Activated naive CD4-positive, alpha-beta T cell (primary cell): ENCODE measurements around the gene ABI3BP.

ENCODE experiments used
- DNase-seq, 4 experiments: peaks; one replicate each; lab custom pipeline; 2025; lab: John Stamatoyannopoulos, UW

ABI3BP gene

DNA sequence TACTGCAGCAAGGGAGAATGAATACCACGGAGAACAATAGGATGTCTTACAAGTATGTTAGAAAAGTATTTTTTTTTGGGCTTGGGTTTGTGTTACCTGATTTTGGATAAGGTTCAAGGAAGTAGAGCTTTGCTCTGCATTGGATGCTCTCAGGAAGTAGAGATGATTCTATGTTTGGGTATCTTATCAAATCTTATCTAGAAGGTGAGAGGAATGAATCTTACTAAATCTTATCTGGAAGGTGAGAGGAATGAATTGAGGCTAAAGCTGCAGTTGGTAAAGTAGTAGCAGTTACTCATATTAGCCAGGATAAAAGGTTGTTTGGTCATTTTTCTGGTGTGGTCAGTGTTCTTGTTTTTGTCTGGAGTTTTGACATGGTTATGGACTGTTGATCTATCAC lies 266.5 kb downstream of the ABI3BP start:
- DNase-seq, result no peak

DNA sequence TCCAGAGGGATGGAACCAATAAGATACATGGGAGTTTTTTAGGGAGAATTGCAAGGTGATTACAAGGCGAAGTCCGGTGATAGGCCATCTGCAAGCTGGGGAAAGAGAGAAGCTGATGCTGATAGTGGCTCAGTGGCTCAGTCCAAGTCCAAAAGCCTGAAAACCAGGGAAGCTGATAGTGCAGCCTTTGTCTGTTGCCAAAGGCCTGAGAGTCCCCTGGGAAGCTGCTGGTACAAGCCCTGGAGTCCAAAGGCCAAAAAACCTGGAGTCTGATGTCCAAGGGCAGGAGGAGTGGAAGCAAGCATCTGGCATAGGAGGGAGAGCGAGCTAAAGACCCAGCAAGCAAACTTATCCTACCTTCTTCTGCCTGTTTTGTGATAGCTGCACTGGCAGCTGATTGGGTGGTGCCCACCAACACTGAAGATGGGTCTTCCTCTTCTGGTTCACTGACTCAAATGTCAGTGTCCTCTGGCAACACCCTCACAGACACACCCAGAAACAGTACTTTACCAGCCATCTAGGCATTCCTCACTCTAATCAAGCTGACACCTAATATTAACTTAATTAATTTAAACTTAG lies 267.2 kb downstream of the ABI3BP start:
- DNase-seq, result no peak

DNA sequence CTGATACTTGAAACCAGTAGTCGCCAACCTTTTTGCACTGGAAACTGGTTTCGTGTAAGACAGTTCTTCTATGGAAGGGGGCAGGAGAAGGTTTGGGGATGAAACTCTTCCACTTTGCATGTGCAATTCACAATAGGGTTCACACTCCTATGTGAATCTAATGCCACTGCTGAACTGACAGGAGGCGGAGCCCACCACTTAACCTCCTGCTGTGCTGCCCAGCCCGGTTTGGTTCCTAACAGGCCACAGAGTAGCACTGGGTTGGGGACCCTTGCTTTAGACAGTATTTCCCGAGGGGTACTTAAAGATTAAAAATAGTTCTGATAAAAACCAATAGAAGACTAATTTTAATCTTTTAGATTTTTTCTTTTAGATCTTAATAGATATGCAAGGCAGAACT lies 272.8 kb downstream of the ABI3BP start:
- DNase-seq, result no peak

DNA sequence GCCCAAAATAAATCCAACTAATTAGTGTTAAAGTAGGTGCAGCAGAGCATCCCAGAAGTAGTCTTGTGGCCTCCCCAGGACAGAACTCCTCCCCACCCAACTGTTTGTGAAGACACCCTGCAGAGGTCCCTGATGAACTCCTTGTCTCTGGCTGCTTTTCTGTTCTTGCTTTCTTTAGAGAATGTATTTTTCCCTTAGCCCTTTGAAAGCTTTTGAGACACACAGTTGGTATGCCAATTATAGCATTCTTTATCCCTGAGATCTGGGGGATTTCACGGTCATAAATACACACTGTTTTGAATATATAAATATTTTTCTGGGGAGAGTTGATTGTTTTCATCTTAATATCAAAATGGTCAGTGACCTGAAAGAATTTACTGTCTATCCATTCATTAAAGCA lies 274.1 kb downstream of the ABI3BP start:
- DNase-seq, result no peak

DNA sequence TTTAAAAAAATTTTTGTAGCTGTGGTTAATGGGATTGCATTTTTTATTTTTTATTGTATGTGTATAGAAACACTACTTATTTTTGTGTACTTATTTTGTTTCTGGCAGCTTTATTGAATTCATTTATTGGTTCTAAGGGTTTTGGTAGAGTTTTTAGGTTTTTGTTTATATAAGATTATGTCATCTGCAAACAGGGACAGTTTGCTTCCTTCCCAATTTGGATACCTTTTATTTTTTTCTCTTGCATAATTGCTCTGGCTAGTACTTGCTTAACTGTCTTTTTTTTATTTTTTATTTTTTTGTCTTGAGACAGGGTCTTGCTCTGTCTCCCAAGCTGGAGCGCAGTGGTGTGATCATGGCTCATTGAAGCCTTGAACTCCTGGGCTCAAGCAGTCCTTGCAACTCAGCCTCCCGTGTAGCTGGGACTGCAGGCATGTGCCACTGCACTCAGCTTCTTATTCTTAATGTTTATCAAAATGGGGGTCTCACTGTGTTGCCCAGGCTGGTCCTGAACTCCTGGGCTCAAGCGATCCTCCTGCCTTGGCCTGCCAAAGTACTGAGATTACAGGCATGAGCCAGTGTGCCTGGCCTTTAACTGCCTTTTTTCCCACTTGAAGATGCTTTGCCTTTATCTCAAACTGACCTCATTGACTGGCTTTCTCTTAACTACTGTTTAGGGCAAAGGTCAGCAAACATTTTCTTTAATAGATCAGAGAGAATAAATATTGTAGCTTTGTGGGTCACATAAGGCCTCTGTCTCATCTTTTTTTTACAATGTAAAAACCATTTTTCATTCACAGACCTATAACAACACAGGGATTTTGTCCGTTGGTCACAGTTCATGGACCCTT lies 275.4 kb downstream of the ABI3BP start:
- no peak for DNase-seq

DNA sequence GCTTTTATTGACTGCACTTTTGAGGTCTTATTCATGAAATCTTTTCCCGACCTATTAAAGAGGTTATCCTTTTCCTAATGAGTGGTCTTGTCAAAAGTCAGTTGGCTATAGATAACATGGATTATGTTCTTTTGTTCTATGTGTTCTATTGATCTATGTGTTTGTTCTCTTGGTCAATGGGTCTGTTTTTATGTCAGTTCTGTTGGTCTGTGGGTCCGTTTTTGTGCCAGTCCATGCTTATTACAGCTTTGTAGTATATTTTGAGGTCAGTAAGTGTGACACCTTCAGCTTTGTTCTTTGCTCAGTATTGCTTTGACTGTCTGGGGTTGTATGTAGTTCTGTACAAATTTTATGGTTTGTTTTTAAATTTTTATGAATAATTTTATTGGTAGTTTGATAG lies 276.2 kb downstream of the ABI3BP start:
- no peak for DNase-seq

DNA sequence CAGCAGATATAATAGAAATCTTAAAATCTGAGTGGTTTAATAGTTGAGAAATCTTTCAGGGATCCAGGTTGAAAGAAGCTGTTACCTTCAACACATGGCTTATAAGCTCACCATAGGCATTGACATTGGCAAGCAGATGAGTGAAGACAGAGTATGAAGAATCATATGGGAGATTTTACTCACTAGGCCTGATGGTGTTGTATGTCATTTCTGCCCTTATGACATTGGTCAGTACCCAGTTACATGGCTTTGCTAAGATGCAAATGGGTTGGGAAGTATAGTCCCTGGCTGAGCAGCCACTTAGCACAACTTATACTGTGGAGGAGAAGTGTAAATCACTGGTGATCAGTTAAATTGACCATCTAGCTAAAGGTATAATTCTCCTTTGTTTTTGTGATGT lies 278.0 kb downstream of the ABI3BP start:
- DNase-seq, result no peak

DNA sequence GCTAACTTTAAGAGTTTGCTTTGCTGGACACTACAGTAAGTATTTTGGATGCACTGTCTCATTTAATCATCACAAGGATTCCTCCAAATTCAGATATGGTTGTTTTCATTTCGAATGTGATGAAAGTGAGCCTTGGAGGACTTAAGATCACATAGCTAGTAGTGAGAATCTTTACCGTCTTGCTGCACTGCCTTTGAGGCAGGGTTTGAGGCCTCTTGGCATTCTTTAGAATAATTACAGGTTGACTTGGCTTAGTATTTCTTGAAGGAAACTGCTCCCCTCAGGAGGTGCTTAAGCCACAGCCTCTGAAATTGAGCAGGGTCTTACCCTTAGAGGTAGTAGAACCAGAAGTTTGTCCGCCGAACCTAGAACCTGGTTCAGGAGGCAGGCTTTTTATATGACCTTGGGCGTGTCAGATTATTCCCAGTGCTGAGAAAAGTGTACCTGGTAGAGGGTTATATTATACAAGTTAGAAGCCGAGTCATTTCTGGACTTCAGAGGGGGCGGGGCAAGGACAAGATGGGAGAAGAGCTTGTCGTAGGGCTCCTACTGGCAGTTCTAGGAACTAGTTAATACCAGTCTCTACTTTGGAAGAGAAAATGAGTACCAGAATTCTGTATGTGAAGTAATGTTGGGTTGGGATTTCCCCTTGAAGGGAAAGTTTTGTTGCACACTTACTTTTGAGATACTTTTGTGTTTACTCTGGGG lies 282.8 kb downstream of the ABI3BP start:
- peak in 1 of 4 experiments; percentile 1 for DNase-seq

DNA sequence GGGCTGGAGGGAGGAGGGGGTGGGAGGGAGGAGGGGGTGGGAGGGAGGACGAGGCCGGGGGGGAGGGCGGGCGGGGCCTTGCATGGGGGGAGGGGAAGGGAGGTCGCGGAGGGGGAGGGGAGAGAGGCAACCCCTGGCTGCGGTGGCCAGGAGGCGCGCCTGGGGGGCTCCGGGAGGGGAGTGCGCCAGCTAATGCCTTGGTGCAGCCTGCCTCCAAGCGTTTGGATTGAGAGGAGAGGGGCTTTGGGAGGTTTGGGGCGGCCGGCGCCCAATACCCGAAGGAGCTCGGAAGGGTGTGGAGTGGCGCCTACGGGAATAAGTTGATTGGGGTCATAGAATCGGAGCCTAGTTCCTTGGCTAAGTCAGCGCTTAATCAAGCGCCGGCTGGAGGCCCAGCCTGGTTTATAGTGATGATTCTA lies 283.4 kb downstream of the ABI3BP start:
- DNase-seq, result peak in 2 of 4 experiments; percentile 15 to 28

DNA sequence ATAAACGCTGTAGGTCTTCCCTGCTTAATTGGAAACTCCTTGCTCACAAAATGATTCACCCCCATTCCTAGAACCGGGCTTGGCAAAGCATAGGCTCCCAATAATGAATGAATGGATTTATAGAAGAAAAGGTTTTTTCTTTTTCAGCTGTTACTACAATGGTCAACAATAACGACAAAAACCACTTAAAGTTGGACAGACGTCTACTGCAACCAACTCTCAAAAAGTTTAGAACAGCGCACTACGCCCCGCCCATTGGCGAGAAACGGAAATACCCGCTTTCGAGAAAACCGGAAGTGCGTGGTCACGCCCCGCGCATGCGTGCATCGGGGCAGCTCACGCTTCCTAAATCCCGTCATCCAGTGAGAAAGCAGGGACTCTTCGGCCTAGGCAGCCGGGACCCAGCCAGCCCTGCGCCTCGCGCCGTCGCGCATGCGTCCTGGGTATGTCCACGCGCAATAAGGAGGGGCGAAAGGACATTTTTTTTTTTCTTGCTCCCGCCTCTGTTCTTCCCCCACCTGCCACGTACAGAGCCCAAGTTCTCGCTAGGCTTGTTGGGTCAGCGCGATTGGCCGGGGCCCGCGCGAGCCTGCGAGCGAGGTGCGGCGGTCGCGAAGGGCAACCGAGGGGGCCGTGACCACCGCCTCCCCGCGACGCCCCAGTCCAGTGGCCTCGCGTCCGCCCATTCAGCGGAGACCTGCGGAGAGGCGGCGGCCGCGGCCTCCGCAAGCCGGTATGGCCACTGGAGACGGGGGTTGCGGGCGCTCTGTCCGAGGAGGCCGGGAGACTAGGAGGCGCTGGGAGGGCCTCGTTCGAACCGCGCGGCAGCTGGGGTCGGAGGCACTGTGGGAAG lies 284.0 kb downstream of the ABI3BP start, which contains the start of gene TFG:
TSS of gene TFG (plus strand) at position 506 of the 853 bp plus-strand sequence. CDS start 4,192 bp downstream, outside the sequence.
- DNase-seq, result peak; percentile 89 to 96 (median 92)

DNA sequence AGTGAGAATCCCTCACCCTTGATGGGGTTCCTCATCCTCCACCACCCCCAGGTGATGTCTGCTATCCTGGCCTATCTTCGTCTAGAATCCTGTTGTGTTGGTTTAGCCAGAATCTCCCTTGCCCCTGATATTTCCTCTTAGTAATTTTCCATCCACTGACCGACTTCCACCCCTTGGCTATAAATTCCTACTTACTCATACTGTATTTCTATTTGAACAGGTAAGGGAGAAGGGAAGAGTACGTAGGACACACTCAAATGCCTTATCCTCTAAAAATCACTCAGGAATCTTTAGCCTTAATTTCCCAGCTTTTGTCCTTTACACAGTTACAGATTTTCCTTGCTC lies 284.6 kb downstream of the ABI3BP start:
- no peak for DNase-seq

DNA sequence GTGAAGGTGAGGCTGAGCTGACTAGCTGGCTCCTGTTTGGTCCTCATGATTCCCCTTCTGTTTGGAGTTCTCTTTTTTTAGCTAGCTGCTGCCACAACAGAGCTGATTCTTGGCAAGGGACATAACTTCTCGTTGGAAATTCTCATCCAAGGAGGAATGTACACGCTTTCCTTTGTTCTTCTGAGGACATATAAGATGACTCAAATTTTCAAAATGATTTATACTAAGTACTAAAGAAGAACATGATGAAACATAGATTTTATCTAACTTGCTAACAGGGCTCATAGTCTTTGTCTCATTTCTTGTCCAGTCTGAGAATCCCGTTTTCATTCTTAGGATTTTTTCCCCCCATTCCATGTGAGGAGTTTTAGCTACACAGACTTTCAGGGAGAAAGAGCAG lies 286.9 kb downstream of the ABI3BP start:
- DNase-seq, result no peak

DNA sequence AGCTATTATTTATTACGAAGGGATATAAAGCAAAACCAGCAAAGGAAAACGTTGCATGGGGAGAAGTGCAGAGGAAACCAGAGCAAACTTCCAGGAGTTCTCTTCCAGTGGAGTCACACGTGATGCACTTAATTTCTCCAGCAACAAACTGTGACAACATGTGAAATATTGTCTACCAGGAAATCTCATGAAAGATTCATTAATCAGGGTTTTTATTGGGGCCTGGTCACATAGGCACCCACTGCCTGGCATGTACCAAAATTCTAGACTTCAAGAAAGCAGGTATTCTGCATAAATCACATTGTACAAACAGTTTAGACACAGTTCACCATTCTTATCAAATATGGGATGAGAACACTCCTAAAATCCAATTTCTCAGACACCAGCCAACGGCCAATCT lies 289.4 kb downstream of the ABI3BP start:
- no peak for DNase-seq

DNA sequence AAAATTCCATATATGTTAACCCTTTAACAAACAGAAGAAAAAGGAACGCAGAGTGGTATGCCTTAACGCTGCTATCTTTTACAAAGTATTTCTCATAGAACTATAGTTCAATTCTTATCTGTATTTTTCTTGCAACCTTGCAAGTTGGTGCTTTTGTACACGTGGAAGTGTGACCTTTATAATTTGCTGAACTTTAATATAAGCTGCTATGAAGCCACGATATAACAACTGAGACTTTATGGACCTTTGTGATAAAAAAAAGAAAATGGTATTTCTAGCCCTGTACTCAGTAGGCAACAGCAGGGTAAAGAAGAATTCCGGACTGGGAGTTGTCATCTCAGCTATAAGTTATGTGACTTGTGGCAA lies 290.3 kb downstream of the ABI3BP start:
- no peak for DNase-seq

DNA sequence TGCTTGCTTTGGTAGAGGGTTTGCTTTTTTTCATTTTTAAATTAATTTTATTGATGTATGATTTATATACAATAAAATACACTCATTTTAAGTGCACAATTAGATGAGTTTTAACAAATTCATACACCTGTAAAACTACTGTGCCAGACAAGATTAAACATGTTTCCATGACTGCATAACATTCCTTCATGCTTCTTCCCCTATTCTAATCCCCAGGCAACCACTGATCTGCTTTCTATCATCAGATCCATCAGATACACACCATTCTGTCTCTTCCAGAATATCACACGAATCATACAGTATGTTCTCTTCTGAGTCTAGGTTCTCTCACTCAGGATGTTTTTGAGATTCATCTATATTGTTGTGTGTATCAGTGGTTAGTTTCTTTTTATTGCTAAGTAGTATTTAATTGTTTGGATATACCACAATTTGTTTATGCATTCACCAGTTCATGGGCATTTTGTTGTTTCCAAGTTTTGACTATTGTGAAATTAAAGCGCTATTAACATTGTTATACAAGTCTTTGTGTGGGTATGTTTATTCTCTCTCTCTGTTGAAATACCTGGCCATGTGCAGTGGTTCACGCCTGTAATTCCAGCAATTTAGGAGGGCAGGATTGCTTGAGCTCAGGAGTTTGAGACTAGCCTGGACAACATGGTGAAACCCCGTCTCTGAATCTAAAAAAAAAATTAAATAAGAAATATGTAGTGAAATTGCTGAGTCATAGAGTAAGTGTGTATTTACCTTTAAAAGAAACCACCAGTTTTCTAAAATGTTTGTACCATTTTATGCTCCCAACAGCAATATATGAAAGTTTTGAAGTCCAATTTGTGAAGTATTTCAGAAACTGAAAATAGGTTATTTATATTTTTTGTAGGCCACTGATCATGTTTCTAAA lies 290.9 kb downstream of the ABI3BP start:
- no peak for DNase-seq

DNA sequence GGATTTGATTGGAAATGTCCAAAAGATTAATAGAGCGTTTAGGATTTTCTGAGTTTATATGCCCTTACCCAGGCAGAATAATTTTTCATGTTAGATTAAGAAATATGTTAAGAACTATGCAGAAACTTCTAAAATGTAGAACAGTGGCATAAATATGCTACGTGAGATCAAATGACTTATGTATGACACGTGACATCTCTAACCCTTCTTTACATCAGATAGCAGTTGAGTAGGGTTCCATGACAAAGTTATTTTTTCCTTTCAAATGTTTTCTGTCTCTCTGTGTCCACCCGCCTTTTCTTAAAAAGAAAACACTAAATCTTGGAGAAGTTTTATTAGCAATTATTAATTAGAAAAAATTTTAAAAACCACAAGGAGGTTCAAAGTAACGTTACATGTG lies 292.5 kb downstream of the ABI3BP start:
- DNase-seq, result no peak
